Esophagus (tissue), 2 donors: ENCODE results near the gene YAF2. TPM values are rescaled to one million over a fixed set of nuclear protein-coding genes. Genes with fewer than 3 reads are reported as not detected.
"Not testable (repeated sequence)": the region's sequence is repeated elsewhere in the genome, so short reads cannot be mapped to it uniquely, and the experiment has no call there.

Experiments
- H3K27ac ChIP-seq, 2 donors: one replicate each; pipeline ENCODE4 v1.5.1; 2013; ENCODE audit warnings: low read depth in 2 of 2, mild to moderate bottlenecking in 2 of 2, inconsistent platforms in 1 of 2, low read length in 1 of 2, moderate library complexity in 1 of 2
- H3K27me3 ChIP-seq, 2 donors: one replicate each; pipeline ENCODE4 v1.6.1; 2013; ENCODE audit warnings: low read length in 2 of 2, control low read depth in 1 of 2, mild to moderate bottlenecking in 1 of 2; ENCODE audit not compliant: insufficient read depth in 2 of 2, control insufficient read depth in 1 of 2
- H3K36me3 ChIP-seq, 2 donors: one replicate each; pipeline ENCODE4 v1.6.1; 2013; ENCODE audit warnings: low read length in 1 of 2; ENCODE audit not compliant: control insufficient read depth in 2 of 2, insufficient read depth in 2 of 2
- H3K4me1 ChIP-seq, 2 donors: one replicate each; pipeline ENCODE4 v1.6.1; 2013; ENCODE audit warnings: low read length in 1 of 2; ENCODE audit not compliant: control insufficient read depth in 2 of 2, insufficient read depth in 2 of 2
- H3K4me3 ChIP-seq, 2 donors: one replicate each; pipeline ENCODE4 v1.5.1; 2013; ENCODE audit warnings: low read length in 2 of 2, mild to moderate bottlenecking in 2 of 2, low read depth in 1 of 2, moderate library complexity in 1 of 2
- H3K9me3 ChIP-seq, 2 donors: one replicate each; pipeline ENCODE4 v1.6.1; 2013; ENCODE audit warnings: mild to moderate bottlenecking in 2 of 2, low read depth in 1 of 2, low read length in 1 of 2, moderate library complexity in 1 of 2; ENCODE audit not compliant: control insufficient read depth in 2 of 2, insufficient read depth in 1 of 2
- WGBS, 2 donors: extraction: QIAGEN DNeasy Blood & Tissue Kit; methylation state at CpG; one replicate each; pipeline ENCODE4 v1.1.7; 2013; 5-methylcytosine and 5-hydroxymethylcytosine counted together
- polyA plus RNA-seq, 2 donors: library from polyadenylated mRNA; stranded (reverse); fragments of 200-250 nt; gene quantifications; one replicate each; pipeline ENCODE4 v1.2.3, GENCODE V29; 2013
- donor health status: healthy with polysubstance abuse.
- donor health status: Bipolar disorder and iron deficiency.

Gene YAF2
- polyA plus RNA-seq, 2 donors, result 5.3 to 7.4 TPM

- not testable (repeated sequence) for H3K27ac ChIP-seq, H3K4me3 ChIP-seq, H3K9me3 ChIP-seq, H3K4me1 ChIP-seq, H3K36me3 ChIP-seq, H3K27me3 ChIP-seq
- 98% methylated on average over 3 of the region's 3 CpGs for WGBS, 2 donors
Observed at GRCh38 chr12:42188275-42188674, 49.8 kb downstream of the YAF2 start.

- H3K27ac ChIP-seq, result no peak overlapping the region
- no peaks in the 10 kb centered on the region for H3K27me3 ChIP-seq
- WGBS, 2 donors, result 59 to 81% methylated on average over 2 of the region's 2 CpGs
- no peak overlapping the region for H3K4me3 ChIP-seq
- H3K36me3 ChIP-seq, result no peaks in the 10 kb centered on the region
- H3K4me1 ChIP-seq, result no peaks in the 10 kb centered on the region
- H3K9me3 ChIP-seq, result no peaks in the 10 kb centered on the region
Observed at GRCh38 chr12:42187799-42188198, 50.2 kb downstream of the YAF2 start.

- Histone ChIP-seq H3K27me3 (no peaks in the 10 kb centered on the region), H3K36me3 (no peaks in the 10 kb centered on the region), H3K27ac (no peak overlapping the region), H3K4me1 (no peaks in the 10 kb centered on the region), H3K4me3 (no peak overlapping the region), H3K9me3 (no peaks in the 10 kb centered on the region)
- WGBS, 2 donors, result 89 to 90% methylated on average over 2 of the region's 2 CpGs
Observed at GRCh38 chr12:42186793-42187192, 51.3 kb downstream of the YAF2 start.

GRCh38 chr12:42182394-42182793 is 55.7 kb downstream of the YAF2 start:
- H3K27ac ChIP-seq, result no peak overlapping the region
- H3K27me3 ChIP-seq, result no peaks in the 10 kb centered on the region
- H3K9me3 ChIP-seq, result no peaks in the 10 kb centered on the region
- WGBS, 2 donors, result 63 to 71% methylated on average over 2 of the region's 2 CpGs
- H3K4me1 ChIP-seq, result no peaks in the 10 kb centered on the region
- H3K4me3 ChIP-seq, result no peak overlapping the region
- no peaks in the 10 kb centered on the region for H3K36me3 ChIP-seq

GRCh38 chr12:42180990-42181596 is 57.0 kb downstream of the YAF2 start:
- H3K4me1 ChIP-seq, result no peaks in the 10 kb centered on the region
- no peaks in the 10 kb centered on the region for H3K9me3 ChIP-seq
- H3K27ac ChIP-seq, result no peak overlapping the region
- H3K27me3 ChIP-seq, result no peaks in the 10 kb centered on the region
- 76 to 87% methylated on average over 2 of the region's 2 CpGs for WGBS, 2 donors
- H3K4me3 ChIP-seq, result no peak overlapping the region
- no peaks in the 10 kb centered on the region for H3K36me3 ChIP-seq

GRCh38 chr12:42178101-42178500 is 59.9 kb downstream of the YAF2 start:
- no peaks in the 10 kb centered on the region for H3K9me3 ChIP-seq
- H3K27ac ChIP-seq, result no peak overlapping the region
- H3K36me3 ChIP-seq, result no peaks in the 10 kb centered on the region
- H3K27me3 ChIP-seq, result no peaks in the 10 kb centered on the region
- 92 to 96% methylated on average over 2 of the region's 2 CpGs for WGBS, 2 donors
- no peak overlapping the region for H3K4me3 ChIP-seq
- H3K4me1 ChIP-seq, result no peaks in the 10 kb centered on the region

- Histone ChIP-seq H3K9me3 (no peaks in the 10 kb centered on the region), H3K4me1 (no peaks in the 10 kb centered on the region), H3K27me3 (no peaks in the 10 kb centered on the region), H3K36me3 (peaks cover 0 to 3% of the 10 kb centered on the region in 2 donors), H3K4me3 (no peak overlapping the region), H3K27ac (no peak overlapping the region)
- 100% methylated on average over 1 of the region's 1 CpG for WGBS, 2 donors
Observed at GRCh38 chr12:42174978-42175377, 63.1 kb downstream of the YAF2 start.

- Histone ChIP-seq H3K9me3 (no peaks in the 10 kb centered on the region), H3K27me3 (no peaks in the 10 kb centered on the region), H3K4me1 (no peaks in the 10 kb centered on the region), H3K36me3 (peaks cover 0 to 3% of the 10 kb centered on the region in 2 donors), H3K4me3 (no peak overlapping the region), H3K27ac (no peak overlapping the region)
Observed at GRCh38 chr12:42173961-42174521, 64.0 kb downstream of the YAF2 start.

GRCh38 chr12:42172441-42173210 is 65.4 kb downstream of the YAF2 start:
- H3K27ac ChIP-seq, result no peak overlapping the region
- no peak overlapping the region for H3K4me3 ChIP-seq
- peaks cover 0 to 3% of the 10 kb centered on the region in 2 donors for H3K36me3 ChIP-seq
- no peaks in the 10 kb centered on the region for H3K4me1 ChIP-seq
- H3K9me3 ChIP-seq, result no peaks in the 10 kb centered on the region
- 95% methylated on average over 4 of the region's 4 CpGs for WGBS, 2 donors
- no peaks in the 10 kb centered on the region for H3K27me3 ChIP-seq

GRCh38 chr12:42167711-42168110 is 70.3 kb downstream of the YAF2 start:
- Histone ChIP-seq H3K4me1 (no peaks in the 10 kb centered on the region), H3K36me3 (peaks cover 0 to 3% of the 10 kb centered on the region in 2 donors), H3K27me3 (no peaks in the 10 kb centered on the region), H3K4me3 (no peak overlapping the region), H3K9me3 (no peaks in the 10 kb centered on the region), H3K27ac (no peak overlapping the region)
- 94 to 95% methylated on average over 6 of the region's 6 CpGs for WGBS, 2 donors
